ENCODE measurements around the gene SCAMP2. TPM values are rescaled to one million over a fixed set of nuclear protein-coding genes. Genes with fewer than 3 reads are reported as not detected.

SCAMP2 gene
- total RNA-seq = 61.6 and 63.5 TPM in 2 replicates

GRCh38 chr15:74873036-74873755 is at the start of gene SCAMP2:
TSS of gene SCAMP2 (minus strand) at chr15:74873365. CDS start at chr15:74873255, 110 bp downstream.

GRCh38 chr15:74906450-74907162 is 33.4 kb upstream of the SCAMP2 start, which contains the start of gene FAM219B:
TSS of gene FAM219B (minus strand) at chr15:74906851. CDS start at chr15:74906800, 51 bp downstream.

GRCh38 chr15:74889883-74890664 is 16.9 kb upstream of the SCAMP2 start, which contains the start of gene MPI:
TSS of gene MPI (plus strand) at chr15:74890042. CDS start at chr15:74890074, 32 bp downstream.

GRCh38 chr15:74842581-74843444 is 30.4 kb downstream of the SCAMP2 start, which contains the start of gene ULK3:
TSS of gene ULK3 (minus strand) at chr15:74843156. CDS start at chr15:74843105, 51 bp downstream.

GRCh38 chr15:74826364-74826819 is 46.8 kb downstream of the SCAMP2 start, which contains the start of gene CPLX3:
TSS of gene CPLX3 (plus strand) at chr15:74826627. CDS start at chr15:74826704, 77 bp downstream.

GRCh38 chr15:74812533-74812932 is 60.6 kb downstream of the SCAMP2 start, which contains the start of gene LMAN1L:
TSS of gene LMAN1L (plus strand) at chr15:74812835. CDS start at chr15:74812855, 20 bp downstream.

Other genes starting within 250 kb of the SCAMP2 start
- gene EDC3, start 177.3 kb downstream of the SCAMP2 start, total RNA-seq = 10.7 and 16.3 TPM in 2 replicates
- gene CYP1A1, start 147.8 kb downstream of the SCAMP2 start, total RNA-seq = 0.13 and 0.48 TPM in 2 replicates
- not detected in 2 replicates for gene CYP1A2, start 124.5 kb downstream of the SCAMP2 start, total RNA-seq
- gene CSK, start 91.3 kb downstream of the SCAMP2 start, total RNA-seq = 25.9 and 28.7 TPM in 2 replicates
- not detected in 2 replicates for gene LMAN1L, start 60.5 kb downstream of the SCAMP2 start, total RNA-seq
- 0.48 TPM in 1 of 2 replicates, not detected in the other for gene CPLX3, start 46.7 kb downstream of the SCAMP2 start, total RNA-seq
- gene ULK3, start 30.2 kb downstream of the SCAMP2 start, total RNA-seq = 17.6 and 21.5 TPM in 2 replicates
- gene MPI, start 16.7 kb upstream of the SCAMP2 start, total RNA-seq = 101 and 121 TPM in 2 replicates
- 23.4 and 45.2 TPM in 2 replicates for gene FAM219B, start 33.5 kb upstream of the SCAMP2 start, total RNA-seq
- 135 and 146 TPM in 2 replicates for gene COX5A, start 64.7 kb upstream of the SCAMP2 start, total RNA-seq
- gene RPP25, start 83.4 kb upstream of the SCAMP2 start, total RNA-seq = 18.0 and 18.5 TPM in 2 replicates
- 1.4 and 5.0 TPM in 2 replicates for gene SCAMP5, start 122.2 kb upstream of the SCAMP2 start, total RNA-seq
- gene PPCDC, start 150.2 kb upstream of the SCAMP2 start, total RNA-seq = 10.1 and 16.8 TPM in 2 replicates

Measured in epithelial cell of alveolus of lung (primary cell).